HG03520 (cell line): Measurements from ENCODE around the gene C16orf96.
A peak's percentile ranks its signal among the peaks of the same experiment; 100 is the strongest.

ENCODE experiments used
- ATAC-seq: cut with Tn5 transposase; IDR thresholded peaks from one replicate; pipeline ENCODE4 v1.9.1; 2021; ENCODE audit warnings: mild to moderate bottlenecking, moderate library complexity; ENCODE audit not compliant: unreplicated experiment

The C16orf96 gene

GRCh38 chr16:4615384-4616046, 59.4 kb downstream of the C16orf96 start:
- no peak for ATAC-seq

- ATAC-seq, result peak; percentile 66
Measured at GRCh38 chr16:4616047-4616811, 60.1 kb downstream of the C16orf96 start.

GRCh38 chr16:4617880-4618279, 61.7 kb downstream of the C16orf96 start:
- ATAC-seq, result no peak

- ATAC-seq, result no peak
Measured at GRCh38 chr16:4618645-4619418, 62.7 kb downstream of the C16orf96 start.

- ATAC-seq, result no peak
Measured at GRCh38 chr16:4623593-4623992, 67.5 kb downstream of the C16orf96 start.

GRCh38 chr16:4624015-4624826, 68.1 kb downstream of the C16orf96 start, which contains the start of gene MGRN1:
MGRN1 (plus strand) TSS chr16:4624826; CDS start chr16:4624961, 135 bp downstream.
- peak; percentile 70 for ATAC-seq

- peak; percentile 53 for ATAC-seq
Measured at GRCh38 chr16:4624827-4625559, 68.9 kb downstream of the C16orf96 start.

- no peak for ATAC-seq
Measured at GRCh38 chr16:4625560-4626159, 69.5 kb downstream of the C16orf96 start.

GRCh38 chr16:4626396-4626795, 70.3 kb downstream of the C16orf96 start:
- ATAC-seq, result no peak

- no peak for ATAC-seq
Measured at GRCh38 chr16:4628283-4628682, 72.1 kb downstream of the C16orf96 start.

- ATAC-seq, result no peak
Measured at GRCh38 chr16:4631444-4631843, 75.3 kb downstream of the C16orf96 start.

GRCh38 chr16:4633910-4634635, 77.9 kb downstream of the C16orf96 start:
- ATAC-seq, result no peak

- ATAC-seq, result no peak
Measured at GRCh38 chr16:4634768-4635167, 78.6 kb downstream of the C16orf96 start.

- no peak for ATAC-seq
Measured at GRCh38 chr16:4636196-4636595, 80.1 kb downstream of the C16orf96 start.

GRCh38 chr16:4637501-4638166, 81.5 kb downstream of the C16orf96 start:
- no peak for ATAC-seq

GRCh38 chr16:4639899-4640509, 83.9 kb downstream of the C16orf96 start:
- ATAC-seq, result no peak

GRCh38 chr16:4640572-4641305, 84.6 kb downstream of the C16orf96 start:
- ATAC-seq, result no peak
